Astrocyte (in vitro differentiated cells and primary cell): ENCODE results near the gene C8A. TPM values are rescaled to one million over a fixed set of nuclear protein-coding genes. Genes with fewer than 3 reads are reported as not detected.
A peak's percentile ranks its signal among the peaks of the same experiment; 100 is the strongest.

Source experiments
- DNase-seq: peaks from one replicate; pipeline ENCODE4 v3.0.0-alpha.2; 2010; ENCODE audit warnings: low read depth
- FAIRE-seq: peaks from 2 replicates; lab custom pipeline; 2011; peaks lifted over from hg19 to GRCh38; lab: Jason Lieb, UNC
- H2AFZ ChIP-seq: 2 replicates; pipeline ENCODE4 v1.6.0; 2012; ENCODE audit warnings: low read depth, low read length, inconsistent platforms
- H3K27ac ChIP-seq: 2 replicates; pipeline ENCODE4 v1.5.1; 2011; ENCODE audit warnings: low read depth, low read length, inconsistent platforms
- H3K27me3 ChIP-seq: 2 replicates; pipeline ENCODE4 v1.6.0; 2011; ENCODE audit warnings: low read length, inconsistent platforms; ENCODE audit not compliant: insufficient read depth
- H3K36me3 ChIP-seq: 2 replicates; pipeline ENCODE4 v1.5.1; 2011; ENCODE audit warnings: low read length, inconsistent platforms; ENCODE audit not compliant: insufficient read depth
- H3K4me1 ChIP-seq: 2 replicates; pipeline ENCODE4 v1.5.1; 2011; ENCODE audit warnings: low read length, inconsistent platforms; ENCODE audit not compliant: insufficient read depth
- H3K4me2 ChIP-seq: 2 replicates; pipeline ENCODE4 v1.6.0; 2012; ENCODE audit warnings: low read length, inconsistent platforms
- H3K4me3 ChIP-seq: 2 replicates; pipeline ENCODE4 v1.5.1; 2011; ENCODE audit warnings: low read depth, mild to moderate bottlenecking, low read length, inconsistent platforms; ENCODE audit not compliant: insufficient read depth
- H3K79me2 ChIP-seq: 2 replicates; pipeline ENCODE4 v1.6.0; 2012; ENCODE audit warnings: mild to moderate bottlenecking, low read length, inconsistent platforms; ENCODE audit not compliant: insufficient read depth
- H3K9ac ChIP-seq: 2 replicates; pipeline ENCODE4 v1.6.0; 2012; ENCODE audit warnings: mild to moderate bottlenecking, low read length, inconsistent platforms
- H3K9me3 ChIP-seq: 2 replicates; pipeline ENCODE4 v1.5.1; 2012; ENCODE audit warnings: low read depth, mild to moderate bottlenecking, low read length, inconsistent platforms; ENCODE audit not compliant: insufficient read depth
- H4K20me1 ChIP-seq: 2 replicates; pipeline ENCODE4 v1.6.0; 2012; ENCODE audit warnings: low read length, inconsistent platforms; ENCODE audit not compliant: insufficient read depth
- H3K27ac Mint-ChIP-seq: one replicate; pipeline ENCODE4 v1.8.0; 2021; ENCODE audit warnings: mild to moderate bottlenecking, mixed read lengths; ENCODE audit not compliant: unreplicated experiment
- H3K27me3 Mint-ChIP-seq: one replicate; pipeline ENCODE4 v1.8.0; 2021; ENCODE audit warnings: low read depth, mixed read lengths; ENCODE audit not compliant: unreplicated experiment
- H3K36me3 Mint-ChIP-seq: one replicate; pipeline ENCODE4 v1.8.0; 2021; ENCODE audit warnings: low read depth, mixed read lengths; ENCODE audit not compliant: unreplicated experiment
- H3K4me1 Mint-ChIP-seq: one replicate; pipeline ENCODE4 v1.8.0; 2021; ENCODE audit warnings: low read depth, mixed read lengths; ENCODE audit not compliant: unreplicated experiment
- H3K4me3 Mint-ChIP-seq: one replicate; pipeline ENCODE4 v1.8.0; 2021; ENCODE audit warnings: mild to moderate bottlenecking, moderate library complexity, mixed read lengths; ENCODE audit not compliant: unreplicated experiment
- H3K9me3 Mint-ChIP-seq: one replicate; pipeline ENCODE4 v1.8.0; 2021; ENCODE audit warnings: mild to moderate bottlenecking, mixed read lengths; ENCODE audit not compliant: unreplicated experiment
- EZH2 ChIP-seq: IDR thresholded peaks from 2 replicates; pipeline ENCODE4 v1.6.1; 2012; ENCODE audit warnings: mild to moderate bottlenecking, low read length, inconsistent platforms; ENCODE audit not compliant: insufficient read depth
- total RNA-seq: library from RNA; stranded (reverse); gene quantifications from 2 replicates; pipeline ENCODE4 v1.2.1, GENCODE V29; 2021
- TF ChIP-seq, protein P1 (sequence below): IDR thresholded peaks from 2 replicates; pipeline ENCODE4 v1.5.1; 2011; ENCODE audit warnings: low read depth, mild to moderate bottlenecking, inconsistent platforms, low read length, moderate library complexity; ENCODE audit not compliant: insufficient read depth

Gene C8A
- total RNA-seq, 1 donor from 2014 or later: not detected

GRCh38 chr1:56824938-56825337 lies 29.7 kb upstream of the C8A start:
- no peaks in the 10 kb centered on the region for H4K20me1 ChIP-seq
- Mint-ChIP-seq H3K4me3 (no peak overlapping the region), H3K9me3 (peaks cover 2% of the 10 kb centered on the region), H3K27ac (no peak overlapping the region), H3K36me3 (peaks cover 1% of the 10 kb centered on the region), H3K27me3 (peaks cover 17% of the 10 kb centered on the region), H3K4me1 (no peaks in the 10 kb centered on the region)
- H3K9ac ChIP-seq: no peak overlapping the region
- H3K4me1 ChIP-seq: peaks cover 4% of the 10 kb centered on the region
- DNase-seq: no peak
- no peaks in the 10 kb centered on the region for H3K9me3 ChIP-seq
- no peak for FAIRE-seq
- H3K36me3 ChIP-seq: no peaks in the 10 kb centered on the region
- no peaks in the 10 kb centered on the region for H3K27me3 ChIP-seq
- no peak overlapping the region for H3K27ac ChIP-seq
- no peak overlapping the region for H3K4me3 ChIP-seq
- TF ChIP-seq, protein P1, sequence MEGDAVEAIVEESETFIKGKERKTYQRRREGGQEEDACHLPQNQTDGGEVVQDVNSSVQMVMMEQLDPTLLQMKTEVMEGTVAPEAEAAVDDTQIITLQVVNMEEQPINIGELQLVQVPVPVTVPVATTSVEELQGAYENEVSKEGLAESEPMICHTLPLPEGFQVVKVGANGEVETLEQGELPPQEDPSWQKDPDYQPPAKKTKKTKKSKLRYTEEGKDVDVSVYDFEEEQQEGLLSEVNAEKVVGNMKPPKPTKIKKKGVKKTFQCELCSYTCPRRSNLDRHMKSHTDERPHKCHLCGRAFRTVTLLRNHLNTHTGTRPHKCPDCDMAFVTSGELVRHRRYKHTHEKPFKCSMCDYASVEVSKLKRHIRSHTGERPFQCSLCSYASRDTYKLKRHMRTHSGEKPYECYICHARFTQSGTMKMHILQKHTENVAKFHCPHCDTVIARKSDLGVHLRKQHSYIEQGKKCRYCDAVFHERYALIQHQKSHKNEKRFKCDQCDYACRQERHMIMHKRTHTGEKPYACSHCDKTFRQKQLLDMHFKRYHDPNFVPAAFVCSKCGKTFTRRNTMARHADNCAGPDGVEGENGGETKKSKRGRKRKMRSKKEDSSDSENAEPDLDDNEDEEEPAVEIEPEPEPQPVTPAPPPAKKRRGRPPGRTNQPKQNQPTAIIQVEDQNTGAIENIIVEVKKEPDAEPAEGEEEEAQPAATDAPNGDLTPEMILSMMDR: no peak
- no peak for TF ChIP-seq EZH2
- H3K4me2 ChIP-seq: no peak overlapping the region
- no peak overlapping the region for H2AFZ ChIP-seq
- no peaks in the 10 kb centered on the region for H3K79me2 ChIP-seq

DNA sequence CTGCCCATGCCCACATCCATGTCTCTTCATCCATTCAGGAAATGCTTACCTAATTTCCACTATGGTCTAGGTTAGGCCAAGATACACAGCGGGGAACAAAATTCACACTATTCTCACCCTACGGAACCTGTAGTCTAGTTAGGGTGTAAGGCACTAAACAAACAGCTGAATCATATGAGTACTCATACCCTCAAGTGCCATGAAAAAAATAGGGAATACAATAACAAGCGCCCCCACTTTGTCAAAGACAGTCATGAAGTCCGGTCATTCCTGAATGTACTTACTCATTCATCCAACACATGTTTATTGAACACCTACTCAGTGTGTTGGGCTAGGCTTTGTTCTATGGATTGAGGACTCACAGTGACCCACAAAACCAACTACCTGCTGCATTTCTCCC lies 29.2 kb upstream of the C8A start:
- Histone ChIP-seq H3K36me3 (no peaks in the 10 kb centered on the region), H3K27me3 (no peaks in the 10 kb centered on the region), H3K9ac (no peak overlapping the region), H3K4me2 (no peak overlapping the region), H3K27ac (no peak overlapping the region), H3K9me3 (no peaks in the 10 kb centered on the region), H3K4me3 (no peak overlapping the region), H2AFZ (no peak overlapping the region), H3K4me1 (peaks cover 4% of the 10 kb centered on the region), H3K79me2 (no peaks in the 10 kb centered on the region), H4K20me1 (no peaks in the 10 kb centered on the region)
- H3K4me1 Mint-ChIP-seq: no peaks in the 10 kb centered on the region
- peaks cover 17% of the 10 kb centered on the region for H3K27me3 Mint-ChIP-seq
- H3K36me3 Mint-ChIP-seq: peaks cover 1% of the 10 kb centered on the region
- H3K4me3 Mint-ChIP-seq: no peak overlapping the region
- DNase-seq (peak; percentile 45), FAIRE-seq (no peak)
- no peak for TF ChIP-seq EZH2
- TF ChIP-seq, protein P1: no peak
- H3K27ac Mint-ChIP-seq: no peak overlapping the region
- peaks cover 2% of the 10 kb centered on the region for H3K9me3 Mint-ChIP-seq

GRCh38 chr1:56827711-56828110 lies 26.9 kb upstream of the C8A start:
- FAIRE-seq: no peak

More at GRCh38 chr1:56827711-56828110, 26.9 kb upstream of the C8A start:
- peaks cover 2% of the 10 kb centered on the region for H3K9me3 Mint-ChIP-seq
- peaks cover 1% of the 10 kb centered on the region for H3K36me3 Mint-ChIP-seq
- Histone ChIP-seq H2AFZ (no peak overlapping the region), H4K20me1 (no peaks in the 10 kb centered on the region), H3K4me3 (no peak overlapping the region), H3K27ac (no peak overlapping the region), H3K27me3 (no peaks in the 10 kb centered on the region), H3K9ac (no peak overlapping the region), H3K4me2 (no peak overlapping the region), H3K36me3 (no peaks in the 10 kb centered on the region), H3K79me2 (no peaks in the 10 kb centered on the region), H3K9me3 (no peaks in the 10 kb centered on the region), H3K4me1 (peaks cover 11% of the 10 kb centered on the region)
- no peak overlapping the region for H3K4me3 Mint-ChIP-seq
- H3K4me1 Mint-ChIP-seq: peaks cover 6% of the 10 kb centered on the region
- no peak overlapping the region for H3K27ac Mint-ChIP-seq
- DNase-seq: no peak
- TF ChIP-seq, protein P1: no peak
- no peak for TF ChIP-seq EZH2
- peaks cover 14% of the 10 kb centered on the region for H3K27me3 Mint-ChIP-seq
